Measurements from ENCODE around the gene TMEM63B. TPM values are rescaled to one million over a fixed set of nuclear protein-coding genes. Genes with fewer than 3 reads are reported as not detected.
A peak's percentile ranks its signal among the peaks of the same experiment; 100 is the strongest.

Gene TMEM63B
- total RNA-seq, 2 experiments from 2014 or later, result 14.5 to 15.3 TPM

DNA sequence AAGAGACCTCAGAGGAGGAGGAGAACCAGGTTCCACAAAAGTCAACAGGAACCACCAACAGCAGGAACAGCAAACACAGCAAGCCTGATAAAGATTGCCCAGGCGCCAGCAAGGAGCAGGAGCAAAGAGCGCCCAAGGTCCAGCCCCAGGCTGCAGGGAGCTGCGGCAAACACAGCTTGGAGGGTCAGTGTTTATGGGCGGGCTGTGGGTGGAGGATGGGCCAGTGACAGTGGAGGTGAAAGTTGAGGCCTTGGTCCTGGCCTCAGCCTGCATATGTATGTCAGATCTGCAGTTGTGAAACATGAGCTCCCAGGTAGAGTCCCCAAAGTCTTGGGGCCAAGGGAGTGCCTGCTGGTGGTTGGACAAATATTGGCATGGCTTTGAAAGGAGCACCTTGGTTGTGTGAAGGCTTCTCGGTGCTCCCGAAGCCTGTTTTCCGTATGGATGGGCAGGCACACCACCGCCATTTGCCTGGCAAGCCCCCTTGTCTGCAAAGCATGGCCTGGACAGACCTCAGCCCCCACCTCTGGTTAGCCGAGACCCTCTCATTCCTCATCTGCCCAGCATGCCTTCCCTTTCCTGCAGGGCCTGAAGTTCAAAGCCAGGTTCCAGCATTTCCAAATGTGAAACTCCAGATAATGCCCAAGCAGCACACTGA lies 29.3 kb downstream of the TMEM63B start:
- CTCF ChIA-PET, result interaction anchor here (0.7 to 0.9 kb wide), 2 partner anchors 81 to 82 kb away, joined by 3 read pairs; no protein-coding TSS in a partner anchor
- Mint-ChIP-seq H3K9me3 (no peaks in the 10 kb centered on the region), H3K27me3 (no peaks in the 10 kb centered on the region), H3K4me1 (peaks cover 9% of the 10 kb centered on the region), H3K36me3 (ENCODE audit: low read depth) (no peaks in the 10 kb centered on the region), H3K4me3 (no peak overlapping the region), H3K27ac (peak overlapping the region; percentile 15)
- POLR2A ChIA-PET, result no interaction called here
- no peak for DNase-seq

GRCh38 chr6:44157152-44157521 lies 29.8 kb downstream of the TMEM63B start:
- ChIA-PET POLR2A (no interaction called here), CTCF (interaction anchor here (0.7 to 0.9 kb wide), 2 partner anchors 80 to 82 kb away, joined by 3 read pairs; no protein-coding TSS in a partner anchor)
- no peaks in the 10 kb centered on the region for H3K9me3 Mint-ChIP-seq

GRCh38 chr6:44158770-44159228 lies 31.4 kb downstream of the TMEM63B start, which contains the start of gene CAPN11:
CAPN11 (plus strand) TSS chr6:44158820; CDS start chr6:44158849, 29 bp downstream.
- H3K27ac Mint-ChIP-seq, result peak within 1 kb of the TSS; percentile 2
- peaks cover 9% of the 10 kb centered on the region for H3K4me1 Mint-ChIP-seq
- no peak for DNase-seq
- no peaks in the 10 kb centered on the region for H3K9me3 Mint-ChIP-seq
- peaks cover 4% of the 10 kb centered on the region for H3K27me3 Mint-ChIP-seq
- H3K4me3 Mint-ChIP-seq, result no peak within 1 kb of the TSS
- ChIA-PET POLR2A (no interaction called here), CTCF (interaction anchor here (1.0 kb wide), 1 partner anchor 11 kb away, joined by 3 read pairs; no protein-coding TSS in a partner anchor)
- H3K36me3 Mint-ChIP-seq (ENCODE audit: low read depth), result no peaks in the 10 kb centered on the region

More at GRCh38 chr6:44157152-44157521, 29.8 kb downstream of the TMEM63B start:
- no peaks in the 10 kb centered on the region for H3K27me3 Mint-ChIP-seq
- no peak for DNase-seq
- H3K4me1 Mint-ChIP-seq, result peaks cover 9% of the 10 kb centered on the region
- H3K27ac Mint-ChIP-seq, result no peak overlapping the region
- no peaks in the 10 kb centered on the region for H3K36me3 Mint-ChIP-seq (ENCODE audit: low read depth)
- H3K4me3 Mint-ChIP-seq, result no peak overlapping the region

DNA sequence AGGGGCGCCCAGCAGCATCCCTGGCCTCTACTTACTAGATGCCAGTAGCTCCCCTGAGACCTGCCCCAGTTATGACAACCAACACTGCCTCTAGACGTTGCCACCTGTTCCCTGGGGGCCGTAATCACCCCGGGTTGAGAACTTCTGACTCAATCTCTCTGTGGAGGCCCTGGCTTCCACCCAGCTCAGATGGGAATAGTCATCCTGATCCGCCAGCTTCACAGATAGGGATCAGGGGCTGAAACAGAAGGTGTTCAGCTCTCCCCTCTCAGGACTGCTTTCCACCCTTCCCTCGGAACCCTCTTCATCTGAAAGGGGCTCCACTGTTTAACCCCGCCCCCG lies 34.6 kb downstream of the TMEM63B start:
- POLR2A ChIA-PET, result no interaction called here
- CTCF ChIA-PET, result interaction anchor here (0.7 to 1.5 kb wide), 4 partner anchors 11 to 491 kb away, joined by 3 to 4 read pairs (median 3); partner anchors contain the start of gene HSP90AB1
- Mint-ChIP-seq H3K36me3 (ENCODE audit: low read depth) (no peaks in the 10 kb centered on the region), H3K9me3 (no peaks in the 10 kb centered on the region), H3K27ac (no peak overlapping the region), H3K4me1 (peaks cover 13% of the 10 kb centered on the region), H3K27me3 (peaks cover 8% of the 10 kb centered on the region), H3K4me3 (no peak overlapping the region)
- no peak for DNase-seq

DNA sequence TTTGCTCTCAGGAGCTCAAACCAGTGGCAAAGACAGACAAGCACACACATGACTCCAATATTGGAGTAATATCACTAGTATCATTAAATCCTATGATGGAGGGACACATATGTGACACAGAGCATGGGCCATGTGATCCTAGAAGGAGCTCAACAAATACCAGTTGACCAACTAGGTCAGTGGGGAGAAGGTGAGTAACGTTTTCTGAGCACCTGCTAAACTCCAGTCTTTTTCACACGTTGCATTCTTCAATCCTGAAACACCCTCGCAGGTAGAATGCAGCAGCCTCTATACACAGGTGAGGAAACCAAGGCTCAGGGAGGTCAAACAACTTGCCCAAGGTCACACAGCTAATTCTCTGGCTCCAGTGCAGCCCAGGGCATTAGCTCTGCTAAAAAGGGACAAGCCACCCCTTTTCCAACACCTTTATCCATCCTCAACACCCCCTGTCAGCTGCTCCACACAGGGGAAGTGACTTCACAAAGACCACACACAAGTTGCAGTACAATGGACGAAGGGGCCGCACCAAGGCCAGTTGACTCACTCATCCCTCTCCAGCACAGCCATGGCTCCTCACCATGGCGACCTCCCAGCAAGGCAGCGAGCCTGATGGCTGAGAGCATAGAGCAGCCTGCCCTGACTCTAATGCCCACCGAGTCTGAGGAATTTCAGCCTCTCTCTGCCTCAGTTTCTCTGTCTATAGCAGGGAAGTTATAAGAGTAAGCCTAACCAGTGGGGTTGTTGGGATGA lies 35.7 kb downstream of the TMEM63B start:
- H3K4me1 Mint-ChIP-seq, result peaks cover 15% of the 10 kb centered on the region
- POLR2A ChIA-PET, result no interaction called here
- no peak overlapping the region for H3K27ac Mint-ChIP-seq
- no peak for DNase-seq
- H3K27me3 Mint-ChIP-seq, result peaks cover 8% of the 10 kb centered on the region
- CTCF ChIA-PET, result interaction anchor here (0.6 to 1.6 kb wide), 7 partner anchors 10 to 492 kb away, joined by 3 to 4 read pairs (median 3); no protein-coding TSS in a partner anchor
- H3K36me3 Mint-ChIP-seq (ENCODE audit: low read depth), result no peaks in the 10 kb centered on the region
- H3K4me3 Mint-ChIP-seq, result no peak overlapping the region
- no peaks in the 10 kb centered on the region for H3K9me3 Mint-ChIP-seq

DNA sequence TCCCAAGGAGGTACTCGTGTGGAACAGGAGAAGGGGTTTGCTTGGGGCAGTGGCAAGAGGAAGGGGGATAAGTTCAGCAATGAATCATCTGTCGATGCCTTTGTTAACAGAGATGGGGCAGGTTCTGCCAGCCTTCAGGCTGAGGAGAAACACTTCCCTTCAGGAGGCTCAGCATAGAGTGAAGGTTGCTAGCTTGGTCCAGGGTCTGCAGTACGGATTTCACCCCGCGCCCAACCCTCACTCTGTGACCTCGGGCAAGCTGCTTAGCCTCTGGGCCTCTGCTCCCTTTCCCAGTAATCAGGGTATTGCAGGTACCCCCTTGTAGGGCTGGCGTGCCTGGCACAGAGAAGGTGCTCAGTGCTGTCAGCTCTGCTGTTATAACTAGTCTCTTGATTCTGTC lies 38.8 kb downstream of the TMEM63B start:
- ChIA-PET CTCF (no interaction called here), POLR2A (no interaction called here)
- Mint-ChIP-seq H3K4me1 (peaks cover 17% of the 10 kb centered on the region), H3K9me3 (no peaks in the 10 kb centered on the region), H3K27me3 (peaks cover 8% of the 10 kb centered on the region), H3K4me3 (no peak overlapping the region), H3K27ac (no peak overlapping the region), H3K36me3 (ENCODE audit: low read depth) (no peaks in the 10 kb centered on the region)
- no peak for DNase-seq

GRCh38 chr6:44166591-44167184 lies 39.3 kb downstream of the TMEM63B start:
- H3K27me3 Mint-ChIP-seq, result peaks cover 8% of the 10 kb centered on the region
- no peaks in the 10 kb centered on the region for H3K36me3 Mint-ChIP-seq (ENCODE audit: low read depth)
- no peak overlapping the region for H3K4me3 Mint-ChIP-seq
- DNase-seq, result no peak
- peaks cover 21% of the 10 kb centered on the region for H3K4me1 Mint-ChIP-seq
- H3K9me3 Mint-ChIP-seq, result no peaks in the 10 kb centered on the region
- H3K27ac Mint-ChIP-seq, result no peak overlapping the region
- CTCF ChIA-PET, result no interaction called here
- POLR2A ChIA-PET, result no interaction called here

- H3K36me3 Mint-ChIP-seq (ENCODE audit: low read depth), result no peaks in the 10 kb centered on the region
- no peak for DNase-seq
- peaks cover 8% of the 10 kb centered on the region for H3K27me3 Mint-ChIP-seq
- H3K9me3 Mint-ChIP-seq, result no peaks in the 10 kb centered on the region
- H3K4me1 Mint-ChIP-seq, result peaks cover 30% of the 10 kb centered on the region
- no peak overlapping the region for H3K4me3 Mint-ChIP-seq
- POLR2A ChIA-PET, result interaction anchor here (0.6 kb wide), 1 partner anchor 313 kb away, joined by 5 read pairs; no protein-coding TSS in a partner anchor
- no peak overlapping the region for H3K27ac Mint-ChIP-seq
- CTCF ChIA-PET, result interaction anchor here (1.0 kb wide), 1 partner anchor 16 kb away, joined by 3 read pairs; no protein-coding TSS in a partner anchor
Observed at GRCh38 chr6:44167567-44167966, 40.2 kb downstream of the TMEM63B start.

DNA sequence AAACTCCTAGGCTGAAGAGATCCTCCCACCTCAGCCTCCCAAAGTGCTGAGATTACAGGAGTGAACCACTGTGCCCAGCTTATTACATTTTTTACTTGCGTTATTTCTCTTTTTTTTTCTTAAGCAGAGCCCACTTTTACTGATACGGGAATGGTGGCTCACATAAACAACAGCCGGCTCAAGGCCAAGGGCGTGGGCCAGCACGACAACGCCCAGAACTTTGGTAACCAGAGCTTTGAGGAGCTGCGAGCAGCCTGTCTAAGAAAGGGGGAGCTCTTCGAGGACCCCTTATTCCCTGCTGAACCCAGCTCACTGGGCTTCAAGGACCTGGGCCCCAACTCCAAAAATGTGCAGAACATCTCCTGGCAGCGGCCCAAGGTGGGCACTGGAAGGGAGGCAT lies 41.8 kb downstream of the TMEM63B start:
- Mint-ChIP-seq H3K36me3 (ENCODE audit: low read depth) (no peaks in the 10 kb centered on the region), H3K4me3 (no peak overlapping the region), H3K9me3 (no peaks in the 10 kb centered on the region), H3K27ac (no peak overlapping the region), H3K4me1 (peaks cover 33% of the 10 kb centered on the region), H3K27me3 (peaks cover 4% of the 10 kb centered on the region)
- ChIA-PET POLR2A (no interaction called here), CTCF (interaction anchor here (0.7 to 1.8 kb wide), 5 partner anchors 9 to 172 kb away, joined by 3 to 4 read pairs (median 3); partner anchors contain the start of gene CAPN11)
- DNase-seq, result no peak

DNA sequence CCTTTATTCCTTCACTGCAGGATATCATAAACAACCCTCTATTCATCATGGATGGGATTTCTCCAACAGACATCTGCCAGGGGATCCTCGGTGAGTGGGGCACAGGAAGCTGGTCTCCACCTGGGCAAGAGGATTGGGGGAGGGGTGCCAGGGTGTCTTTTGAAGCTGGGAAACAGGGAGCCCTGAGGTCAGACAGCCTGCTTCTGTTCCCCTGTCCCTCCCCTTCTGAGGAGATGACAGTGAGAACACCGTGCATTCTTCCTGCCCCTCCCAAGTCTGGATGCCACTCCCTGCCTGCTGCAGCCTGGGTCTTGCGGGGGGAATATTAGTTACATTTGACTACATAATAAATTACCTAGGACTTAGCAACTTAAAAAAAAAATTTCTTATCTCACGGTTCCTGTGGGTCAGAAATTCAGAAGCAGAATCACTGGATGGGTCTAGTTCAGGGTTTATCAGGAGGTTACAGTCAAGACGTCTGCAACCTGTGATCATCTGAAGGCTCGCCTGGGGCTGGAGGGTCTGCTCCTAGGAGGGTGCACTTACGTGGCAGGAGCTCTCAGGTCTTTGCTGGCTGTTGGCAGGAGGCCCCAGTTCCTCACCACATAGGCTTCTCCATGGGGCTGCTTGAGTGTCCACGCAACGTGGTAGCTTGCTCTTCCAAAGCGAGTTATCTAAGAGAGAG lies 42.7 kb downstream of the TMEM63B start:
- Mint-ChIP-seq H3K27ac (no peak overlapping the region), H3K4me1 (peaks cover 33% of the 10 kb centered on the region), H3K9me3 (no peaks in the 10 kb centered on the region), H3K36me3 (ENCODE audit: low read depth) (no peaks in the 10 kb centered on the region), H3K27me3 (no peaks in the 10 kb centered on the region), H3K4me3 (no peak overlapping the region)
- POLR2A ChIA-PET, result no interaction called here
- CTCF ChIA-PET, result interaction anchor here (0.7 to 1.8 kb wide), 5 partner anchors 8 to 172 kb away, joined by 3 to 4 read pairs (median 3); partner anchors contain the start of gene CAPN11
- DNase-seq, result no peak

DNA sequence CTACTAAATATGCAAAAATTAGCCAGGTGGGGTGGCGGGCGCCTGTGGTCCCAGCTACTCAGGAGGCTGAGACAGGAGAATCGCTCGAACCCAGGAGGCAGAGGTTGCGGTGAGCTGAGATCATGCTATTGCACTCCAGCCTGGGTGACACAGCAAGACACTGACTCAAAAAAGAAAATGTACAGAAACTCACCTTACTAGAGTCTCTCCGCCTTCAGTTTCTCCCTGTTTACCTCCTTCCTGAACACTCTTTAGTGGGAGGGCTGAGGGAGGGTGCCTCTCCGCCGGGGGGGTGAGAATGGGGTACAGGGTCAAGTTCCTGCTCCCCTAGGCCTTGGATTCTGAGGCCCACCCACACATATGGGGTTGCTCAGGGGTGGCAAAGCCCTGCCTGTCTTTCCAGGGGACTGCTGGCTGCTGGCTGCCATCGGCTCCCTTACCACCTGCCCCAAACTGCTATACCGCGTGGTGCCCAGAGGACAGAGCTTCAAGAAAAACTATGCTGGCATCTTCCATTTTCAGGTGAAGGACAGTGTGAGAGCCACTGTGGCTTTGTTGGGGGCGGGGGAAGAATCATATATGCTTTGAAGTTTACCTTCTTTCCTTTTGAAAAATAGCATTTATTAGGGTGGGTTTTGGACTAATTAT lies 44.7 kb downstream of the TMEM63B start:
- Mint-ChIP-seq H3K4me3 (peak overlapping the region; percentile 53), H3K9me3 (no peaks in the 10 kb centered on the region), H3K4me1 (peaks cover 31% of the 10 kb centered on the region), H3K27me3 (no peaks in the 10 kb centered on the region), H3K27ac (peak overlapping the region; percentile 93), H3K36me3 (ENCODE audit: low read depth) (no peaks in the 10 kb centered on the region)
- CTCF ChIA-PET, result interaction anchor here (1.5 to 2.1 kb wide), 2 partner anchors 74 to 85 kb away, joined by 5 to 9 read pairs; no protein-coding TSS in a partner anchor
- POLR2A ChIA-PET, result interaction anchor here (0.6 kb wide), 1 partner anchor 80 kb away, joined by 3 read pairs; no protein-coding TSS in a partner anchor
- peak; percentile 34 for DNase-seq

Measured in activated CD4-positive, alpha-beta T cell treated with anti-CD3 and anti-CD28 coated beads, Interleukin-2, amount 10 ng/mL, durations not matched to agents 7 days and 5 days (primary cell).